ENCODE measurements around the gene SLC39A2. TPM values are rescaled to one million over a fixed set of nuclear protein-coding genes. Genes with fewer than 3 reads are reported as not detected.
"Not testable (repeated sequence)": the region's sequence is repeated elsewhere in the genome, so short reads cannot be mapped to it uniquely, and the experiment has no call there.

Gene SLC39A2
- polyA plus RNA-seq, 4 donors, result 1.6 to 2.8 (median 2.5) TPM; not detected in 1

DNA sequence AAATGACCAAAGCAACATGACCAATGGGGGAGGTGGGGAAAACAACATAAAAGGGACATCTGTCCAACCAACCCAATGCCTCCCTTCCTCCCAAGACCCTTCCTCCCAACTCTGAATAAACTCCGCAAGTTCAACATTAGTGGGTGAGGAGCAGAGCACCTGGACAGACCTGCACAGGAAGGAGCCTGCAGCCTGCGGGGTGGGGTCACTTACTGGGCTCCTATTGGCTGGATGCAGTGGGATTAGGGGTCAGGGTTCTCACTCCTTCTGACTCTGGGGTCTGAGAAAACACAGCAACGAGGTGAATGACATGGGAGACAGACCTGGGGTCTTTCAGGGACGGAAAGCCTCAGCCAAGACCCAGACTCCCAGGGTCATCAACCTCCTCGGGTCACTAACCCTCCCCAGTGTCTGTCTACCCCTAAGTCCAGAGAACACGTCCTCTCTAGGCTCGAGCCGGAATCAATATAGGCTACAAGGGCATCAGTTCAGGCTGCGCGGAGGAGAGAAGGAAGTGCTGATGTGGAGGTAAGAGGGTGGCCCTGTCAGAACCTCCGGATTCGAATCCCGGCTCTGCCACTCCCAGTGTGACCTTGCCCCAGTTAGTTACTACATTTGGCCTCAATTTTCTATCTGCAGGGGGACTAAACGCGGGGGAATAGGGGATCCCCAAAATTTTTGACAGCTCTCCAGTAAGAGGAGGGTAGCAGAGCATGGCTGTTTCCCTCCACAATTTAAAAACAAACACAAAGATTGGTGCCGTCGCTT is 24.9 kb downstream of the SLC39A2 start:
- DNase-seq (ENCODE audit: low read depth in 4 of 4, low spot score in 3 of 4), result no peak

DNA sequence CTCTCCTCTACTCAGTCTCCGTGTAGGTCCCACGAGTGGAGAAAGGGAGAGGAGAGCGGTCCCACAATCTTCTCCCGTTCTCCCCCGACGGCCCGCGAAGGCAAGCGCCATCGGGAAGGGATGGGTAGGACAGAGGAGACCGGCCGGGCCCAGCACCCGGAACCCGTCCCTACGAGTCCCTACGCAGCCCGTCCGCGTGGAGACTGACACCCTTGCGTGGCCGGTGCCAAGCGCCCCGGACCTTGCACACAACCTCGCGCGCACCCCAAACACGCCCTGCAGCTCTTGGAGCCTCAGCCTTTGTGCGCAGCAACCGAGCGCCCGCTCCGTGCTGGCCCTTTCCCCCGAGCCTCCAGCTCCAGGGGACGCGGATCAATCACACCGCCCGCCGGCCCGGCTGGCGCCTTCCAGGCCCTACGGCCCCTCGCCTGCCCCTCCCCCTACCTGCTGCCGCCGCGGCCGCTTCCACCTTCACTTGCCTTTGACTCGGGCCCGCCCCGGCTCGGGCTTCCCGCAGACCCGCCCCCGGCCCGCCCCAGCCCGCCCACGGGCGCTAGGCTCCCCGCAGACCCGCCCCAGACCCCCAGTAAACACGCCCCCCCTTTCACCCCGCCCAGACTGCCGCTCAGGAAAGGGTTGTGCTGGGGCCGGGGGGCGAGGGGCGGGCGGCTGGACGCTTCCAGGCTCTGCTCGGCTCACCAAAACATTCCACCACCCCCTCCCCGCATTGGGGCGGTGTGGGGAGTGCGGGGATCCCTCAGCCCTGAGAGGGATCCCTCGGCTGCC is 25.7 kb downstream of the SLC39A2 start, which contains the start of gene NDRG2:
NDRG2 (minus strand) TSS at position 477 of the 786 bp plus-strand sequence. CDS start 1,746 bp downstream, outside the sequence.
- DNase-seq (ENCODE audit: low read depth in 4 of 4, low spot score in 3 of 4), result peak in 3 of 4 donors; percentile 55 to 59 (median 58)

DNA sequence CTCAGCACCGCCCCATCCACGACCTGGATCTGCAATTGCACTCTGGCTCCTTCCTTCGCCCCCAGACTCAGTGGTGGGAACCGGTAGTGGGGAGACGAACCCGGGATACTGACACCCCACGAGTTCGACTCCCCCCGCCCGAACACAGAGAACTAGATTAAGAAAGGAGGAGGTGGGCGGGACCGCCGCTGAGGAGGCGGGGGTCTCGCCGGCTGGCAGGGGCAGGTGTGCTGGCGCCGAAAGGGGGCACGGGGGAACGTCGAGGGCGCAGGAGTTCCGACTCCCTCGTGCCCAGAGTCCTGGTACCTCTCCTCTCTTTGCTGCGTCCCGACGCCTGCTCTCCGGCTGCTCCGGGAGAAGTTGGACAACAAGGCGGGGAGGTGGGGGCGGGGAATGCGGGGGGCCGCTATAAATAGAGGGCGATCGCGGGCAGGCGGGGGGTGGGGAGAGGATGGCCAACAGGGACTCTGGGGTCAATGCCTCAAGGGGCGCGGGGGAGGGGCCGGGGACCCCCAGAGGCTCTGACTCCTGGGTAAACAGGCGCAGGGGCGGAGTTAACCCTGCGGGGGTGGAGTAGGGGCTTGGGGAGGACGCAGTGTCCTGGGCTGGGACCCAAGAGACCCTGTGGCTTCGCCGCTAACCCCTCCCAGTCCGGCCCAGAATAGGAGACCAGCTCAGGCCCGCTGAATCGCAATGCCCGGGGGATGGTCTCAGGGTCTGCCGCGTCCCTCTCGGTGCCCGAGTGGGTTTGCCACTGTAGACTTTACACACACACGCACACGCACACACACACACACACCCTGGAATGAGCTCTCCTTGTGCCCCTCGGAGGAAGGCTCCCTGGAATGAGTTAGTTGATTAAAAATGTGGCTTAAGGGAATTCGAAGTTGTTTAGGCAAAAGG is 26.5 kb downstream of the SLC39A2 start:
- DNase-seq (ENCODE audit: low read depth in 4 of 4, low spot score in 3 of 4), result peak in 3 of 4 donors; percentile 39 to 52 (median 44)

DNA sequence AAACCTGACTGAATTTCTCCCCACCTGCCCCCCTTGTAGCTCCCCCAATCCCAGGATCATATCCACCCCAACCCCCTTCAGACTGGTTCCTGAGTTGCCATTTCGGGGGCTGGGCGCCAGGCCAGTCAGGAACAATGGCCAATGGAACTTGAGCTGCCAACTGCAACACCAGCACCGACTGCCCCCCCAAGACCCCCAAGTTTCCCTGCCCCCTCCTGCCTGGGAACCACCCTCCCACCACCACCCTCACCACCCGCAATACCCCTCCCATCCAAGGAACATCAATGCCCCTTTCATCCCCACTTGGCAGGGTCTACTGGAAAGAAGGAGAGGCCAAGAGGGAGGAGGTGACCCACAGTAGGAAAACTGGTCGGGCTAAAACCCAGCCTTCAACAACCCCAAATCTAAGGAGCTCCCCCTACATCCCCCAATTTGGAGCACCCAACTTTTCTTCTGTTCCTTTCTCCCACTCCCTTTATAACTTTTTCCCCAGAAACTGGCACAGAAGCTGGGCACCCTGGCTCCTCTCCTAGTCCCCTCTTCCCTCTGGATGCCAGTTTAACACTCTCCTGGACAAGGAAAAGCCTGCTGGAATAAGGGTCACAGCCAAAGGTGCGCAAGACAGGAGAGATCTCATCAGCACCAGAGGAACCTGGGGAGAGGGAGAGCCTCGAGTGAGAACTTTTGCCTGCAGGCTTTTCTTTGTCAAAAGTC is 27.3 kb downstream of the SLC39A2 start:
- no peak for DNase-seq (ENCODE audit: low read depth in 4 of 4, low spot score in 3 of 4)

GRCh38 chr14:21026988-21027315 is 27.9 kb downstream of the SLC39A2 start:
- DNase-seq (ENCODE audit: low read depth in 4 of 4, low spot score in 3 of 4), result no peak

GRCh38 chr14:21029917-21030316 is 30.8 kb downstream of the SLC39A2 start, which contains the start of gene TPPP2:
Gene TPPP2, plus strand, starts transcription at chr14:21030217. Its CDS starts 365 bp downstream, at chr14:21030582.
- DNase-seq (ENCODE audit: low read depth in 4 of 4, low spot score in 3 of 4), result no peak

DNA sequence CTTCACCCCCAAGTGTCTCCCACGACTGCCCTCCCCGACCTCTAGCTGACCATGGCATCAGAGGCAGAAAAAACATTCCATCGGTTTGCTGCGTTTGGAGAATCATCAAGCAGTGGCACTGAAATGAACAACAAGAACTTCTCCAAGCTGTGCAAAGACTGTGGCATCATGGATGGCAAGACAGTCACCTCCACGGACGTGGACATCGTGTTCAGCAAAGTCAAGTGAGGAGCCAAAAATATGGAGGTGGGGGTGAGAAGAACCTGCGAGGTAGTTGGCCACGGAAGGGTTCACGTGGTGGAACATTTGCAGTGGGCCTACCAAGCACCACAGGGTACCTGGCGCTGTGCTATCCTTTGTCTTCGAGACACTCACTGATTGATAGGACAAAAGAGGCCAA is 31.4 kb downstream of the SLC39A2 start:
- no peak for DNase-seq (ENCODE audit: low read depth in 4 of 4, low spot score in 3 of 4)

DNA sequence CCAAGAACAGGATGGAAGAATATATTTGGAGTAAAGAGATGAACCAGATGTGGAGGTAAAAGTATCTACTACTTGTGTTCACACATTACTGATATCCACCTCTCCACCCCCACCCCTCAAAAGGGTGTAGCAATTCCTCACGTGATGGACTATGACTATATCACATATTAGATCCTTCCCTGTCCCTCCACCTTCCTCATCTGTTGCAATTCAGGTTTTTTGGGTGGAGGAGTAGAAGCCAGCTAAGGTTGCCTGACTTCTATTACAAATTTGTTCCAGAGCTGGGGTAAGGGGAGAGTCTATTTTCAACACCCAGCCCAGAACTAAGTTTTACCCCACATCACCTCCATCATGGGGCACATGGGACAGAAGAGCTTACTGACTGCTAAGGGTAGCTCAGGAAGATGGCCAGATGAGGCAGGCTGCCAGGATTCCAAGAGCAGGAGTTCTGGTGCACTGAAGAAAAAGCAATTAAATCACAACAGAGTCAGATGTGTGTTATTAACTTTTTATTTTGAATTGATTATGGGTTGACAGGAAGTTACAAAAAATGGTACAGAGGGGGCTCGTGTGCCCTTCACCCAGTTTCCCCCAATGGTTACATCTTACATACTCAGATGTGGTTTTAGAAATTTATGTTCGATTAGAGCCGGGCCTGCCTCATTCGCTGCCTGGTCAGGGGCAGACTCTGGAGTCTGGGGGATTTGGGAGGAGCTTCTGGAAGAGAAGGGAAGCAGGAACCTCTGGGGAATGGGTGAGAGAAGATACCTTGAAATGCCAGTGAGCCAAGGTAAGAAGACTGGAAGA is 33.4 kb downstream of the SLC39A2 start:
- DNase-seq (ENCODE audit: low read depth in 4 of 4, low spot score in 3 of 4), result no peak

- DNase-seq (ENCODE audit: low read depth in 4 of 4, low spot score in 3 of 4), result no peak
Measured at GRCh38 chr14:21033133-21033698, 34.1 kb downstream of the SLC39A2 start.

DNA sequence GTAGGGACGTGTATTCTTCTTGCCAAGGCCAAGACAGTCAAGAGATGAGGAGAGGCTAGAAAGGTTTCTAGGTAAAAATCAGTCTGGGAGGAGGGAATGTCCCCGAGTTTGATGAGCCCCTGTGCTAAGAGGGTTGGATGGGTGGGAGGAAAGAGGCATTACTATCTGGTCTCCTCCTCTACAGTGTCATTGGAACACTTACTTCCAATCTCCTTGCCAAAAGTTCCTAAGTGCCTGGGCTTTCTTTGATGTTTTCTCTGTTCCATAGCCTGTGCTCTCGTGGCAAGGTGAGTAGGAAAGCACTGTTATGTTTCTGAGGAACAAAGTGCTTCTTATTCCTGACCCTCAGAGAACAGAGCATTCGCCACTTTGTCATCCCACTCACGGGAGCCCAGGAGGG is 35.6 kb downstream of the SLC39A2 start, which contains the start of gene RNASE13:
RNASE13 (minus strand) TSS at position 101 of the 400 bp plus-strand sequence. CDS start 519 bp downstream, outside the sequence.
- DNase-seq (ENCODE audit: low read depth in 4 of 4, low spot score in 3 of 4), result no peak

DNA sequence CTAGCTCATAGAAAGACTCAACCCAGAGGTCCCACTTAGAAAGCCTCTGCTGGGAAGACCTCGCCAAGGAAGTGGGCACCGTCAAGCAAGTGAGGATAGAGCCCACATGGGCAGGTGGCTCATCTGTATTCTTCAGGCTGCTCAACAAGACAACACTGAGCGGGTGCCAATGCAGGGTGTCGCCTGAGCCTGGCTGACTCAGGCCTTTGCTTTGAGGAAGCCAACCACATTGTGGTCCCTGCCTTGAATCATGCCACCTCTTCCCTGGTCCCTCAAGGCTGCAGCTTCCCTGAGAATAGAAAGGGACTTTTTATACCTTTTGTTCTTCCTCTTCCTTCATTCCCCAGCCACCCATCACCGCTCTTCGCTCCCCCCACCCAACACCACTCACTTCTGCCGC is 37.7 kb downstream of the SLC39A2 start:
- DNase-seq (ENCODE audit: low read depth in 4 of 4, low spot score in 3 of 4), result no peak

- no peak for DNase-seq (ENCODE audit: low read depth in 4 of 4, low spot score in 3 of 4)
Measured at GRCh38 chr14:21037156-21037555, 38.1 kb downstream of the SLC39A2 start.

- peak in 1 of 4 donors; percentile 45 for DNase-seq (ENCODE audit: low read depth in 4 of 4, low spot score in 3 of 4)
Measured at GRCh38 chr14:21038441-21039422, 39.6 kb downstream of the SLC39A2 start.

DNA sequence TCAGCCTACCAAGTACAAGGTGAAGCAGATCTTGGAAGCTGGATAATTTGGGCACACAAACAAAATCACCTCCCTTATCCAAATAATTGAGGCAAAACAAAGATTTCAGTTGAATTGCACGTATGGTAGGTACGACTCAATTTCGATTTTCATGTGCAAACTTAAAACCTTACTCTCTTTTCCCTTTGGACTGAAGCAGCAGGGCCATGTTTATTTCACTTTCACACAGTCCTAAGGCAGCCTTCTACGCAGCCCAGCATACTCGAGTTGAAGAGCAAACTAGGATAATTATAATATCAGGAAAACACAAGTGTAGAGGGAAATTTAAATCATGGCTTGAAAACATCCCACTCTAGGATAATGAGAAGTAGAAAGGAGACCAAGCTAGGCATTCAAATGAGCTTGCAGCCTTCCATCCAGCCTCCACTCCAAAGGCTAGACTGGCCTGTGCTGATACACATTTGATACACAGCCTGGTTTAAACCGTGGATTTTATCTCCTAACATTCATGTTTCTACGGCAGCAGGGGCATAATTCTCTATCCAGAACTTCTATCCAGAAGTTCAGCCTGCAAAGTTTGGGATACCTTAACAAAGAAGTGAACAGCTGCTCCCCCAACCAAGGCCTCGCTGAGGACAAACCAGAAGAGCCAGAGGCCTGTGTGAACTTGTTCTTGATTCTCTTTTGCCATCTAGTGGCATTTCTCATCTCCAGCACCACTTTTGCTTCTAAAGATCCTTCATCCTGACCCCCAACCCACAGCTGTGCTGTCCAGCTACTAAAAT is 40.7 kb downstream of the SLC39A2 start:
- peak in 3 of 4 donors; percentile 49 to 71 (median 54) for DNase-seq (ENCODE audit: low read depth in 4 of 4, low spot score in 3 of 4)

- DNase-seq (ENCODE audit: low read depth in 4 of 4, low spot score in 3 of 4), result no peak
Measured at GRCh38 chr14:21040370-21040925, 41.4 kb downstream of the SLC39A2 start.

DNA sequence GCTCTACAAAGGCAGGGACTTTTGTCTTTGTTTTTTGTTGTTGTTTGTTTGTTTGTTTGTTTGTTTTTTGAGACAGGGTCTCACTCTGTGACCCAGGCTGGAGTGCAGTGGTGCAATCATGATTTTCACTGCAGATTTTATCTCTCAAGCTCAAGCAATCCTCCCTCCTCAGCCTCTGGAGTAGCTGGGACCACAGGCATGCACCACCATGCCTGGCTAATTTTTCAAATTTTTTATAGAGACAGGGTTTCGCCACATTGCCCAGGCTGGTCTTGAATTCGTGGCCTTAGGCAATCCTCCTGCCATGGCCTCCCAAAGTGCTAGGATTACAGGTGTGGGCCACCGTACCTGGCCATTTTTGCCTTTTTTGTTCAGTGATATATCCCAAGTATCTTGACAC is 41.8 kb downstream of the SLC39A2 start:
- not testable (repeated sequence) for DNase-seq (ENCODE audit: low read depth in 4 of 4, low spot score in 3 of 4)
